A549 (cell line): Measurements from ENCODE around the gene KAT2B. TPM values are rescaled to one million over a fixed set of nuclear protein-coding genes. Genes with fewer than 3 reads are reported as not detected.

Source experiments
- ATAC-seq, 2 experiments: fragments of 200-7000 bp in 1 of 2; fragments of >200 bp in 1 of 2; cut with Nextera tagmentation in 1 of 2; cut with Tn5 transposase in 1 of 2; 3 replicates each; pipeline versions ENCODE4 v1.8.0 to v1.9.1; 2018 to 2020; ENCODE audit warnings: mild to moderate bottlenecking in 1 of 2, moderate library complexity in 1 of 2
- CTCF ChIA-PET: fragments of 300-600 bp; sonication (Branson Sonifier 250); formaldehyde crosslinking; extraction: SDS; loops from one replicate; lab custom pipeline; 2021; ENCODE audit warnings: antibody characterized with exemption, inconsistent platforms; lab: Yijun Ruan, JAX
- POLR2A ChIA-PET: fragments of 350-600 bp; formaldehyde crosslinking; extraction: SDS; loops from one replicate; lab custom pipeline; 2021; ENCODE audit warnings: antibody characterized with exemption, inconsistent platforms; lab: Yijun Ruan, JAX
- DNase-seq, 2 experiments: peaks; one replicate each; pipeline versions ENCODE4 v3.0.0 to v3.0.0-alpha.2; 2011 to 2016; ENCODE audit warnings: low read depth in 1 of 2, low spot score in 1 of 2
- FAIRE-seq: peaks from 2 replicates; lab custom pipeline; 2011; peaks lifted over from hg19 to GRCh38; lab: Jason Lieb, UNC
- H3K27ac ChIP-seq, 2 experiments: fragments of >200 bp; sonication (Bioruptor Twin); formaldehyde crosslinking; 3 replicates each; pipeline ENCODE4 v1.5.1; 2016 to 2017
- H3K4me1 ChIP-seq: fragments of >200 bp; sonication (Bioruptor Twin); formaldehyde crosslinking; 3 replicates; pipeline ENCODE4 v1.6.1; 2016
- H3K4me2 ChIP-seq: fragments of >200 bp; sonication (Bioruptor Twin); formaldehyde crosslinking; 3 replicates; pipeline ENCODE4 v1.6.1; 2016
- H3K4me3 ChIP-seq: fragments of >200 bp; sonication (Bioruptor Twin); formaldehyde crosslinking; 3 replicates; pipeline ENCODE4 v1.5.1; 2016
- H3K9me3 ChIP-seq: fragments of >200 bp; sonication (Bioruptor Twin); formaldehyde crosslinking; 3 replicates; pipeline ENCODE4 v1.6.1; 2016
- BHLHE40 ChIP-seq: IDR thresholded peaks from 2 replicates; pipeline ENCODE4 v1.6.1; 2012; ENCODE audit warnings: low read depth, low read length, inconsistent platforms
- CBX2 ChIP-seq: fragments of 200-600 bp; sonication (generic); IDR thresholded peaks from 2 replicates; pipeline ENCODE4 v1.6.1; 2016; ENCODE audit warnings: low read depth, mild to moderate bottlenecking, borderline replicate concordance
- CEBPB ChIP-seq, 2 experiments: fragments of >200 bp in 1 of 2; sonication (Bioruptor Twin) in 1 of 2; formaldehyde crosslinking in 1 of 2; IDR thresholded peaks; 2 replicates each; pipeline ENCODE4 v1.6.1; 2012 to 2016
- CHD2 ChIP-seq: fragments of 150-350 bp; IDR thresholded peaks from 2 replicates; pipeline ENCODE4 v1.6.1; 2014; ENCODE audit warnings: low read length; ENCODE audit not compliant: partially characterized antibody
- CTCF ChIP-seq: fragments of >200 bp; sonication (Bioruptor Twin); formaldehyde crosslinking; IDR thresholded peaks from 3 replicates; pipeline ENCODE4 v1.5.1; 2016
- EHF ChIP-seq: fragments of 250-450 bp; sonication (Bioruptor Pico); IDR thresholded peaks from 2 replicates; pipeline ENCODE4 v1.5.0; 2020; ENCODE audit warnings: mild to moderate bottlenecking
- EHMT2 ChIP-seq: fragments of 200-600 bp; sonication (generic); IDR thresholded peaks from 2 replicates; pipeline ENCODE4 v1.6.1; 2016; ENCODE audit warnings: antibody characterized with exemption, low read depth, mild to moderate bottlenecking, moderate library complexity
- EP300 ChIP-seq, 2 experiments: fragments of >200 bp; sonication (Bioruptor Twin); formaldehyde crosslinking; IDR thresholded peaks; 2 replicates in 1 of 2; 3 replicates in 1 of 2; pipeline ENCODE4 v1.6.1; 2016 to 2017
- FOXS1 ChIP-seq: fragments of 250-450 bp; sonication (Bioruptor Pico); IDR thresholded peaks from 2 replicates; pipeline ENCODE4 v1.5.0; 2020; ENCODE audit warnings: mild to moderate bottlenecking, moderate library complexity
- HDAC2 ChIP-seq: fragments of 200-600 bp; sonication (generic); IDR thresholded peaks from 2 replicates; pipeline ENCODE4 v1.6.1; 2016
- HEYL ChIP-seq: fragments of 250-450 bp; sonication (Bioruptor Pico); IDR thresholded peaks from 2 replicates; pipeline ENCODE4 v1.8.0; 2021; ENCODE audit warnings: mild to moderate bottlenecking, moderate library complexity
- HOXA7 ChIP-seq: fragments of 250-450 bp; sonication (Bioruptor Pico); IDR thresholded peaks from 2 replicates; pipeline ENCODE4 v1.5.0; 2020; ENCODE audit warnings: mild to moderate bottlenecking, moderate library complexity
- HOXB5 ChIP-seq: fragments of 250-450 bp; sonication (Bioruptor Pico); IDR thresholded peaks from 2 replicates; pipeline ENCODE4 v1.5.0; 2020; ENCODE audit warnings: mild to moderate bottlenecking, moderate library complexity
- KDM5A ChIP-seq: fragments of 200-600 bp; sonication (generic); IDR thresholded peaks from 2 replicates; pipeline ENCODE4 v1.6.1; 2016; ENCODE audit warnings: antibody characterized with exemption, mild to moderate bottlenecking
- MAFK ChIP-seq: fragments of 450-650 bp; IDR thresholded peaks from 2 replicates; pipeline ENCODE4 v1.6.1; 2014; ENCODE audit not compliant: partially characterized antibody
- MAZ ChIP-seq: fragments of 150-350 bp; IDR thresholded peaks from 2 replicates; pipeline ENCODE4 v1.6.1; 2014; ENCODE audit warnings: antibody characterized with exemption, low read depth, low read length, borderline replicate concordance
- MYC ChIP-seq: IDR thresholded peaks from 2 replicates; pipeline ENCODE4 v1.6.1; 2012; ENCODE audit warnings: mild to moderate bottlenecking, inconsistent platforms, low read length, improper control_type of control experiment, borderline replicate concordance
- NFE2L2 ChIP-seq: fragments of 150-350 bp; conservative IDR thresholded peaks from 2 replicates; pipeline ENCODE4 v1.6.1; 2014; ENCODE audit warnings: low read length
- NPAS2 ChIP-seq: fragments of 250-450 bp; sonication (Bioruptor Pico); IDR thresholded peaks from 2 replicates; pipeline ENCODE4 v1.8.0; 2022; ENCODE audit warnings: mild to moderate bottlenecking, moderate library complexity, borderline replicate concordance
- NR3C1 ChIP-seq: fragments of >200 bp; sonication (Bioruptor Twin); formaldehyde crosslinking; IDR thresholded peaks from 3 replicates; pipeline ENCODE4 v1.6.1; 2017
- PHF8 ChIP-seq: fragments of 200-600 bp; sonication (generic); IDR thresholded peaks from 2 replicates; pipeline ENCODE4 v1.6.1; 2016; ENCODE audit warnings: low read depth, mild to moderate bottlenecking, antibody characterized with exemption, moderate library complexity, borderline replicate concordance
- POLR2A ChIP-seq: IDR thresholded peaks from 2 replicates; pipeline ENCODE4 v1.6.1; 2012; ENCODE audit warnings: mild to moderate bottlenecking, low read length
- POLR2AphosphoS2 ChIP-seq: conservative IDR thresholded peaks from 2 replicates; pipeline ENCODE4 v1.6.1; 2012; ENCODE audit warnings: low read length, improper control_type of control experiment, inconsistent platforms
- RCOR1 ChIP-seq: fragments of 150-350 bp; IDR thresholded peaks from 2 replicates; pipeline ENCODE4 v1.6.1; 2014; ENCODE audit warnings: antibody characterized with exemption, low read length, low read depth
- RFX5 ChIP-seq: fragments of 450-650 bp; IDR thresholded peaks from 2 replicates; pipeline ENCODE4 v1.7.1; 2014; ENCODE audit warnings: antibody characterized with exemption, mild to moderate bottlenecking, moderate library complexity
- RNF2 ChIP-seq: fragments of 200-600 bp; sonication (generic); IDR thresholded peaks from 2 replicates; pipeline ENCODE4 v1.6.1; 2016; ENCODE audit warnings: low read depth, mild to moderate bottlenecking, antibody characterized with exemption, moderate library complexity, borderline replicate concordance
- SREBF2 ChIP-seq: fragments of 450-650 bp; IDR thresholded peaks from 2 replicates; pipeline ENCODE4 v1.6.1; 2014; ENCODE audit warnings: mild to moderate bottlenecking, moderate library complexity
- TFCP2L1 ChIP-seq: fragments of 250-450 bp; sonication (Bioruptor Pico); IDR thresholded peaks from 2 replicates; pipeline ENCODE4 v1.5.0; 2021; ENCODE audit warnings: mild to moderate bottlenecking
- WGBS: methylation state at CpG from one replicate; pipeline ENCODE4 v1.1.6; 2017; ENCODE audit errors: missing lambda C conversion rate; 5-methylcytosine and 5-hydroxymethylcytosine counted together
- polyA plus RNA-seq, 4 experiments: library from polyadenylated mRNA; depleted of rRNA in 3 of 4; stranded (reverse); fragments of >200 nt; fragmentation: RNase III in 1 of 4; extraction: RNeasy Plus Mini Kit Qiagen cat#74134 plus additional on column Dnase treatment in 1 of 4; gene quantifications; 2 replicates in 3 of 4; 3 replicates in 1 of 4; pipeline ENCODE4 v1.2.3, GENCODE V29; 2011 to 2017
- TF ChIP-seq, protein P1 (sequence below): IDR thresholded peaks from 2 replicates; pipeline ENCODE4 v1.6.1; 2012; ENCODE audit warnings: low read depth, borderline replicate concordance

The KAT2B gene
- polyA plus RNA-seq, 2 of the 4 experiments (the other 2 are of a cell fraction): 7.2 to 11.9 TPM

- peaks cover 13% of the 10 kb centered on the region; the same call in 2 of the 3 replicates for H3K4me1 ChIP-seq
- 90% methylated on average over 1 of the region's 1 CpG for WGBS
Observed at GRCh38 chr3:20066079-20066478, 25.8 kb downstream of the KAT2B start.

GRCh38 chr3:20066850-20067617, 26.8 kb downstream of the KAT2B start:
- no peak overlapping the region for H3K27ac ChIP-seq
- no peak overlapping the region for H3K4me2 ChIP-seq
- no peak overlapping the region for H3K4me3 ChIP-seq
- TF ChIP-seq CTCF (no peak), NPAS2 (CRISPR knock-in tag) (no peak), KDM5A (no peak), EP300 (IDR thresholded peaks at IDR 0.05) (no peak), HDAC2 (no peak), MAFK (no peak), MAZ (no peak), CEBPB (IDR thresholded peaks at IDR 0.05) (no peak), MYC (no peak)
- 92% methylated on average over 6 of the region's 6 CpGs for WGBS
- DNase-seq: no peak
- CTCF ChIA-PET: interaction anchor here (0.7 kb wide), 1 partner anchor 10 kb away, joined by 3 read pairs; no protein-coding TSS in a partner anchor
- no peak for FAIRE-seq
- POLR2A ChIA-PET: no interaction called here
- H3K9me3 ChIP-seq: no peaks in the 10 kb centered on the region
- peaks cover 8% of the 10 kb centered on the region; the same call in 1 of the 3 replicates for H3K4me1 ChIP-seq
- ATAC-seq: no peak

More at GRCh38 chr3:20066079-20066478, 25.8 kb downstream of the KAT2B start:
- Histone ChIP-seq H3K27ac (no peak overlapping the region), H3K4me2 (no peak overlapping the region), H3K9me3 (no peaks in the 10 kb centered on the region), H3K4me3 (no peak overlapping the region)
- POLR2A ChIA-PET: no interaction called here
- CTCF ChIA-PET: no interaction called here
- TF ChIP-seq BHLHE40 (no peak), MAFK (peak; percentile 2), HOXB5 (CRISPR knock-in tag) (no peak), EHMT2 (no peak), NFE2L2 (peak; percentile 80)
- DNase-seq (no peak), FAIRE-seq (no peak), ATAC-seq (no peak)

- WGBS: 91% methylated on average over 3 of the region's 3 CpGs
- no peak for DNase-seq
- H3K4me1 ChIP-seq: peaks cover 12% of the 10 kb centered on the region; the same call in 1 of the 3 replicates
- ChIA-PET CTCF (interaction anchor here (0.7 kb wide), 1 partner anchor 1629 kb away, joined by 3 read pairs; no protein-coding TSS in a partner anchor), POLR2A (no interaction called here)
- no peak overlapping the region for H3K4me3 ChIP-seq
- no peaks in the 10 kb centered on the region for H3K9me3 ChIP-seq
- no peak for TF ChIP-seq CHD2
- TF ChIP-seq RCOR1: no peak
- TF ChIP-seq EHF (CRISPR knock-in tag): no peak
- TF ChIP-seq, protein P1, sequence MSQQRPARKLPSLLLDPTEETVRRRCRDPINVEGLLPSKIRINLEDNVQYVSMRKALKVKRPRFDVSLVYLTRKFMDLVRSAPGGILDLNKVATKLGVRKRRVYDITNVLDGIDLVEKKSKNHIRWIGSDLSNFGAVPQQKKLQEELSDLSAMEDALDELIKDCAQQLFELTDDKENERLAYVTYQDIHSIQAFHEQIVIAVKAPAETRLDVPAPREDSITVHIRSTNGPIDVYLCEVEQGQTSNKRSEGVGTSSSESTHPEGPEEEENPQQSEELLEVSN: no peak
- TF ChIP-seq PHF8: no peak
- no peak for TF ChIP-seq HOXA7 (CRISPR knock-in tag)
- TF ChIP-seq POLR2AphosphoS2: no peak
- TF ChIP-seq HEYL (CRISPR knock-in tag): no peak
- TF ChIP-seq POLR2A: no peak
- TF ChIP-seq SREBF2: no peak
- TF ChIP-seq NR3C1: no peak
- TF ChIP-seq TFCP2L1 (CRISPR knock-in tag): no peak
- TF ChIP-seq CBX2: no peak
- TF ChIP-seq NFE2L2: no peak
- no peak for TF ChIP-seq FOXS1
- no peak for TF ChIP-seq EHMT2
- no peak for TF ChIP-seq RFX5
- no peak for TF ChIP-seq RNF2
- H3K27ac ChIP-seq: no peak overlapping the region
- ATAC-seq: no peak
- no peak overlapping the region for H3K4me2 ChIP-seq
- FAIRE-seq: no peak
Observed at GRCh38 chr3:20068512-20069177, 28.4 kb downstream of the KAT2B start.
